Measurements from ENCODE around the gene PCED1A. TPM values are rescaled to one million over a fixed set of nuclear protein-coding genes. Genes with fewer than 3 reads are reported as not detected.

Gene PCED1A
- total and polyA plus RNA-seq, 9 of the 15 experiments (the other 6 are each of a cell fraction or from before 2014, with no cell fraction given): 1.5 to 11.5 (median 5.9) TPM

- Histone ChIP-seq H4K20me1 (replicated peaks; ENCODE audit: control insufficient read depth, insufficient read depth, low read length) (no peaks in the 10 kb centered on the region), H3K4me1 (replicated peaks in 1 of 2; ENCODE audit: control insufficient read depth in 2 of 2, insufficient read depth in 2 of 2, low read length in 2 of 2) (peaks cover 0 to 18% of the 10 kb centered on the region in 2 experiments; a peak in 3 of 5 replicates), H3K27ac (ENCODE audit: extremely low read depth, low read depth, low read length) (no peak overlapping the region), H3K4me2 (ENCODE audit: insufficient read depth, low read length) (no peak overlapping the region), H3K9me1 (ENCODE audit: control insufficient read depth, insufficient read depth, low read length) (peaks cover 3% of the 10 kb centered on the region), H3K79me2 (ENCODE audit: control insufficient read depth, insufficient read depth, low read length) (no peaks in the 10 kb centered on the region), H3K4me3 (no peak overlapping the region), H3K36me3 (ENCODE audit: control insufficient read depth, insufficient read depth, low read length) (no peaks in the 10 kb centered on the region), H3K27me3 (ENCODE audit: control insufficient read depth in 2 of 2, insufficient read depth in 2 of 2, low read length in 2 of 2) (no peaks in the 10 kb centered on the region), H2AFZ (ENCODE audit: low read depth, low read length) (no peak overlapping the region), H3K9me3 (replicated peaks; ENCODE audit: control insufficient read depth, insufficient read depth, low read depth, low read length) (0 out of 2 replicates have a peak, but pooled peaks cover 2% of the 10 kb centered on the region), H3K9ac (ENCODE audit: insufficient read depth in 1 of 2, low read depth in 2 of 2, low read length in 2 of 2) (no peak overlapping the region)
- WGBS (ENCODE audit: insufficient coverage, low coverage, missing lambda C conversion rate): 64% methylated on average over 1 of the region's 1 CpG
- FAIRE-seq: no peak
- no peak for DNase-seq (ENCODE audit: extremely low read depth in 1 of 4, low spot score in 3 of 4)
- no peak for ATAC-seq
- BruUV-seq (replicated peaks): no TSS peak
- ChIA-PET CTCF (ENCODE audit: low intra/inter-chr PET ratio) (no interaction called here), POLR2A (no interaction called here)
- intact Hi-C loops (cut with micrococcal nuclease) (no loop called here), in situ Hi-C loops (cut with MboI) (no loop called here)
- TF ChIP-seq HNRNPLL (IDR thresholded peaks at IDR 0.05; ENCODE audit: low read depth, low read length, poor library complexity, severe bottlenecking) (no peak), SPI1 (IDR thresholded peaks at IDR 0.05; ENCODE audit: borderline replicate concordance, low read depth, low read length) (no peak), ZNF551 (CRISPR knock-in tag; IDR thresholded peaks at IDR 0.05) (no peak), GABPB2 (CRISPR knock-in tag; conservative IDR thresholded peaks at IDR 0.05) (no peak), MCM3 (IDR thresholded peaks at IDR 0.05) (no peak), U2AF1 (optimal IDR thresholded peaks at IDR 0.05; ENCODE audit: low read depth, low read length) (no peak), ZNF175 (CRISPR knock-in tag; IDR thresholded peaks at IDR 0.05; ENCODE audit: low read depth) (no peak), MTA1 (IDR thresholded peaks at IDR 0.05; ENCODE audit: borderline replicate concordance) (no peak), MGA (IDR thresholded peaks at IDR 0.05) (no peak), NRF1 (conservative IDR thresholded peaks at IDR 0.05 in 1 of 2, IDR thresholded peaks at IDR 0.05 in 1 of 2) (no peak), ZNF699 (CRISPR knock-in tag; IDR thresholded peaks at IDR 0.05; ENCODE audit: insufficient replicate concordance) (no peak), SRF (CRISPR knock-in tag; IDR thresholded peaks at IDR 0.05) (no peak)
Observed at GRCh38 chr20:2814076-2814475, 26.4 kb downstream of the PCED1A start.
